D721Med (cell line): ENCODE measurements around the gene MRPL54.

Source experiments
- DNase-seq: peaks from one replicate; pipeline ENCODE4 v3.0.0; 2011; ENCODE audit warnings: low spot score; ENCODE audit not compliant: insufficient read length
- FAIRE-seq: peaks from 2 replicates; lab custom pipeline; 2011; peaks lifted over from hg19 to GRCh38; lab: Jason Lieb, UNC
- TF ChIP-seq, protein P1 (sequence below): IDR thresholded peaks from 2 replicates; pipeline ENCODE4 v1.5.1; 2012; ENCODE audit warnings: mild to moderate bottlenecking, control low read depth; ENCODE audit not compliant: insufficient read depth; ENCODE audit errors: missing control alignments

MRPL54 gene

DNA sequence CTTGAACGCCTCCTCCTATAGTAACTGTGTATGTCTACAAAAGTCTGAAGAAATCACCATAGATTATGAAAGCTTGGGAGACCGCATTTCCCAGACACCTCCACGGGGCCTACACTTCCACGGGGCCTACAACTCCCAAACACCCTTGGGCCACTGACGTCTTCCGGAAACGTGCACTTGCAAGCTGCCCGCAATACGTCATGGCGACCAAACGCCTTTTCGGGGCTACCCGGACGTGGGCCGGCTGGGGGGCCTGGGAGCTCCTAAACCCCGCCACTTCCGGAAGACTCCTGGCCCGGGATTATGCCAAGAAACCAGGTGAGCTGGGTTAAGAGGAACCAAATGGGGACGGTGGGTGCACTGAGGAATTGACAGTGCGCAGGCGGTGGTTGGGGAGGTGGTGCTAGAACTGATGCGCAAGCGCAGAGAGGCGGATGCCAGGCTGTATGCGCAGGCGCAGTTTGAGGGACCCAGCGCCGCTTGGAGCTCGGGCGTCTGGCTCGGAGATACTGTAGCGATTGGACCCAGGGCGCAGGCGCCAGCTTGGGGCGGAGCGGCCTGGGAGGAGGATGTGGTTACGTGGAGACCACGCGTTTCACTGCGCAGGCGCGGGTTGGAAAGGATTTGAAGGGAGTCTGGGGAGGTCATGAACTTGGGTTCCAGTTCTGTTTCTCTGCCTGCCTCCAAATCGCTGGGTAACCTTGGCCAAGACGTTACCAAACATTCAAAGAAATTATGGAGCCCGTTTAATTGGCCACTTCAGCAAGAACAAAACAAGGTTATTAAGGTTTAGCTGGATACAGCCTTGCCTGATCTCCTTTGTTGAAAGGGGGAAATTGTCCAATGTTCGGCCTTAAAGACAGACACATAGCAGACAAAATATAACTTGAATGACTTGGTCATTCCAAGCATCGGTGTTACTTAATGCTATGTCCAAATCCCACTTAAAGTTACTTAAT is at the start of gene MRPL54:
MRPL54 (plus strand) TSS at position 182 of the 959 bp plus-strand sequence; CDS start at position 201, 19 bp downstream.
- TF ChIP-seq, protein P1, sequence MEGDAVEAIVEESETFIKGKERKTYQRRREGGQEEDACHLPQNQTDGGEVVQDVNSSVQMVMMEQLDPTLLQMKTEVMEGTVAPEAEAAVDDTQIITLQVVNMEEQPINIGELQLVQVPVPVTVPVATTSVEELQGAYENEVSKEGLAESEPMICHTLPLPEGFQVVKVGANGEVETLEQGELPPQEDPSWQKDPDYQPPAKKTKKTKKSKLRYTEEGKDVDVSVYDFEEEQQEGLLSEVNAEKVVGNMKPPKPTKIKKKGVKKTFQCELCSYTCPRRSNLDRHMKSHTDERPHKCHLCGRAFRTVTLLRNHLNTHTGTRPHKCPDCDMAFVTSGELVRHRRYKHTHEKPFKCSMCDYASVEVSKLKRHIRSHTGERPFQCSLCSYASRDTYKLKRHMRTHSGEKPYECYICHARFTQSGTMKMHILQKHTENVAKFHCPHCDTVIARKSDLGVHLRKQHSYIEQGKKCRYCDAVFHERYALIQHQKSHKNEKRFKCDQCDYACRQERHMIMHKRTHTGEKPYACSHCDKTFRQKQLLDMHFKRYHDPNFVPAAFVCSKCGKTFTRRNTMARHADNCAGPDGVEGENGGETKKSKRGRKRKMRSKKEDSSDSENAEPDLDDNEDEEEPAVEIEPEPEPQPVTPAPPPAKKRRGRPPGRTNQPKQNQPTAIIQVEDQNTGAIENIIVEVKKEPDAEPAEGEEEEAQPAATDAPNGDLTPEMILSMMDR: no peak
- FAIRE-seq (peak; percentile 32), DNase-seq (peak; percentile 77)

- FAIRE-seq (no peak), DNase-seq (no peak)
- TF ChIP-seq, protein P1: no peak
These were observed 46.3 kb upstream of the MRPL54 start for GRCh38 chr19:3716147-3716668.

DNA sequence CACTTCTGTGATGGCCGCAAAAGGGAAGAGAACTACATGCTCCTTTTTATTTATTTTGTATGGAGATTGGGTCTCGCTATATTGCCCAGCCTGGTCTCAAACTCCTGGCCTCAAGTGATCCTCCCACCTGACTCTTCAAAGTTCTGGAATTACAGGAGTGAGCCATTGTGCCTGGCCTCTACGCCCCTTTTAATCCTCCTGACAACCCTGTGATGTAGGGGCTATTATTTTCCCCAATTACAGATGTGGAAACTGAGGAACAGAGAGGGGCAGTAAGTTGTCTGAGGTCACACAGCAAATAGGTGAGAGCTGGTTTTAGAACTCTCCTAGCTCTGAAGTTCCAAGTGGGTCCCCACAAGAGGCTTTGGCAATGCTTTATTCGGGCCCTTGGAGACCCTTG is 42.6 kb upstream of the MRPL54 start:
- TF ChIP-seq, protein P1: no peak
- FAIRE-seq: no peak
- DNase-seq: no peak

DNA sequence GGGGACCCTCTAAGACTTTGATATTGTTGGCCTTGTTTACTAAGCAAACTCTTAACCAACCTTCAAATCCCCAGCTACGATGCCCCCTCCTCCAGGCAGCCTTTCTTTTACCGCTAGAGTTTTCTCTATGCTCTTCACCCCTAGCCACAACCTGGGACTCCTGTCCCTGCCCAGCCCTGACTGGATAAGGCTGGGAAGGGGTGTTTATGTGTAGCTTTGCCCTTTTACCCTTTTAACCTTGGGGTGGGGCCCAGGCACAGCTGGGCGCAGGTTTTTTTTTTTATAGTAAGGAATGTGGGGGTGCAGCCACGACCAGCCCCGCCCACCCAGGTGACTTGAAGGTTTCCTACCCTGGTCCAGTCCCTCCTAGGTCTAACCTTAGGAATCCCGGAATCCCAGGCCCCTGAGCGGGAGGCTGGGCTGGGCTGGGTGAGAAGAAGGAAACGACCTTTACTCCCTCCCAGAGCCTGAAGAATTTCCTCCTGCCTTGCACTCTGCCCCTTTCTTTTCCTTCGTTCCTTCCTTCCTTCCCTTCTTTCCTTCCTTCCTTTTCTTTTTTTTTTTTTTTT is 42.0 kb upstream of the MRPL54 start:
- DNase-seq: no peak
- TF ChIP-seq, protein P1: no peak
- FAIRE-seq: no peak

- TF ChIP-seq, protein P1: no peak
- FAIRE-seq: no peak
These were observed 41.2 kb upstream of the MRPL54 start for GRCh38 chr19:3721131-3721886.

GRCh38 chr19:3721887-3722442 is 40.5 kb upstream of the MRPL54 start:
- TF ChIP-seq, protein P1: no peak
- FAIRE-seq (no peak), DNase-seq (no peak)

More at GRCh38 chr19:3721131-3721886, 41.2 kb upstream of the MRPL54 start:
- DNase-seq: peak; percentile 97
